ENCODE results near the gene NUTM1.

Gene NUTM1

DNA sequence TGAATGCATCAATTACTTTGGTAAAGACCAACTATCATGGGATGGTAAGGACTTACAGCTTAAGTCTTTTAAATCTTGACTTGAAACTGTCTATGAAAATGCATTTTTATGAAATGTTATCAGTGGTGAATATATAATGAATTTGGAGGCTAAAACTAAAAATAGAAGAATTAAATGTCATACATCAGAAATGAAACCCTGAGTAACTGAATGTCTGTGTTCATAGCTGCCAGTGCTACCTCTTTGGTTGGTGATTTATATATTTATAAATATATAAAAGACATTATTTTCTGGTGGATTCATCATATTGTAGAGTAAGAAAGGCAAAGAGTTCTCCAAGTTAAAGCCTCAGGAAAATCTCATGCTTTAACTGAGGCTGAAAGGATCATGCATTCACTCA lies 17.7 kb upstream of the NUTM1 start:
- no peak for ATAC-seq (ENCODE audit: low read depth)
- Histone ChIP-seq H3K9me3 (ENCODE audit: severe bottlenecking) (no peaks in the 10 kb centered on the region), H3K36me3 (ENCODE audit: low read depth) (no peaks in the 10 kb centered on the region), H3K27ac (ENCODE audit: poor library complexity, severe bottlenecking) (no peak overlapping the region), H3K4me1 (ENCODE audit: insufficient read depth, poor library complexity, severe bottlenecking) (peaks cover 2% of the 10 kb centered on the region), H3K27me3 (ENCODE audit: insufficient read depth, poor library complexity, severe bottlenecking) (no peaks in the 10 kb centered on the region), H3K4me3 (ENCODE audit: severe bottlenecking) (no peak overlapping the region)
- TF ChIP-seq, protein P1, sequence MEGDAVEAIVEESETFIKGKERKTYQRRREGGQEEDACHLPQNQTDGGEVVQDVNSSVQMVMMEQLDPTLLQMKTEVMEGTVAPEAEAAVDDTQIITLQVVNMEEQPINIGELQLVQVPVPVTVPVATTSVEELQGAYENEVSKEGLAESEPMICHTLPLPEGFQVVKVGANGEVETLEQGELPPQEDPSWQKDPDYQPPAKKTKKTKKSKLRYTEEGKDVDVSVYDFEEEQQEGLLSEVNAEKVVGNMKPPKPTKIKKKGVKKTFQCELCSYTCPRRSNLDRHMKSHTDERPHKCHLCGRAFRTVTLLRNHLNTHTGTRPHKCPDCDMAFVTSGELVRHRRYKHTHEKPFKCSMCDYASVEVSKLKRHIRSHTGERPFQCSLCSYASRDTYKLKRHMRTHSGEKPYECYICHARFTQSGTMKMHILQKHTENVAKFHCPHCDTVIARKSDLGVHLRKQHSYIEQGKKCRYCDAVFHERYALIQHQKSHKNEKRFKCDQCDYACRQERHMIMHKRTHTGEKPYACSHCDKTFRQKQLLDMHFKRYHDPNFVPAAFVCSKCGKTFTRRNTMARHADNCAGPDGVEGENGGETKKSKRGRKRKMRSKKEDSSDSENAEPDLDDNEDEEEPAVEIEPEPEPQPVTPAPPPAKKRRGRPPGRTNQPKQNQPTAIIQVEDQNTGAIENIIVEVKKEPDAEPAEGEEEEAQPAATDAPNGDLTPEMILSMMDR (IDR thresholded peaks at IDR 0.05; ENCODE audit: poor library complexity, severe bottlenecking), result no peak
- DNase-seq (ENCODE audit: low spot score), result no peak

DNA sequence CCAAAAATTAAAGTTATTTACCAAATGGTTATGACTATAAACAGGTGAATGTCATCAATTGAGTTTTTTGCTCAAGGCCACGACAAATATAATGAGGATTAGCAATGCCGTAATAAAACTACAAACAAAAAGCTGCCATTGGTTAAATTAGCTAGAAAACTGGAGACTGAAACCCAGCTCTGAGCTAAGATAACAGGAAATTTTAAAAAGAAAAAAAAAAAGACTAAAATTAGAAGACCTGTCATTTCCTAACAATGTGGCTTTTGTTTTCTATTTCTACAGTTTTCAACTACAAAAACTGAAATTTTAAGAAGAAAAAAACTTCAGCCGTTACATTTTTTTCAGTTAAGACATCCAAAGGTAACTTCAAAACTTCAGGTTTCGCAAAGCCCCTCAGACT lies 15.2 kb upstream of the NUTM1 start:
- ATAC-seq (ENCODE audit: low read depth), result no peak
- no peak overlapping the region for H3K4me3 ChIP-seq (ENCODE audit: severe bottlenecking)

DNA sequence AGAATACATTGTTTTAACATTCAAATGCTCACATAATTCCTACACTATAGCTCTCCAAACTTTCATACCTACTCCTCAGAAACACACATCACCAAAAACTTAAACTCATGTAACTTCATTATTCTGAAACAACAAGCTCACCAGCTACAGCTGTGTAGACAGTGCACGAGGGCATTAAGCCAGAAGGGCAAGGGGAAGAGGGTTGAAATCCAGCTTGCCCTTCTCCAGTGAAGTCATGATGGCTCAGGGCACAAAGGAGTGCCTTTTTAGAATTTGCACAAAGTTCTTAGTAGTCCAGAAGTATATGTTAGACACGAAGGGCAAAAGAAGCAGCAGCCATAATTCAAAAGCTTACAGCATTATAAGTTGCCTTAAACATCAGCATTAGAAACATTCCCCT lies 14.1 kb upstream of the NUTM1 start:
- Histone ChIP-seq H3K9me3 (ENCODE audit: severe bottlenecking) (no peaks in the 10 kb centered on the region), H3K27me3 (ENCODE audit: insufficient read depth, poor library complexity, severe bottlenecking) (no peaks in the 10 kb centered on the region), H3K36me3 (ENCODE audit: low read depth) (no peaks in the 10 kb centered on the region), H3K4me3 (ENCODE audit: severe bottlenecking) (no peak overlapping the region), H3K27ac (ENCODE audit: poor library complexity, severe bottlenecking) (no peak overlapping the region), H3K4me1 (ENCODE audit: insufficient read depth, poor library complexity, severe bottlenecking) (no peaks in the 10 kb centered on the region)
- TF ChIP-seq, protein P1 (IDR thresholded peaks at IDR 0.05; ENCODE audit: poor library complexity, severe bottlenecking), result no peak
- ATAC-seq (ENCODE audit: low read depth) (no peak), DNase-seq (ENCODE audit: low spot score) (no peak)

More for the DNA sequence above, 15.2 kb upstream of the NUTM1 start:
- Histone ChIP-seq H3K9me3 (ENCODE audit: severe bottlenecking) (no peaks in the 10 kb centered on the region), H3K36me3 (ENCODE audit: low read depth) (no peaks in the 10 kb centered on the region), H3K27me3 (ENCODE audit: insufficient read depth, poor library complexity, severe bottlenecking) (no peaks in the 10 kb centered on the region), H3K27ac (ENCODE audit: poor library complexity, severe bottlenecking) (no peak overlapping the region), H3K4me1 (ENCODE audit: insufficient read depth, poor library complexity, severe bottlenecking) (no peaks in the 10 kb centered on the region)
- TF ChIP-seq, protein P1 (IDR thresholded peaks at IDR 0.05; ENCODE audit: poor library complexity, severe bottlenecking), result no peak
- DNase-seq (ENCODE audit: low spot score), result no peak

DNA sequence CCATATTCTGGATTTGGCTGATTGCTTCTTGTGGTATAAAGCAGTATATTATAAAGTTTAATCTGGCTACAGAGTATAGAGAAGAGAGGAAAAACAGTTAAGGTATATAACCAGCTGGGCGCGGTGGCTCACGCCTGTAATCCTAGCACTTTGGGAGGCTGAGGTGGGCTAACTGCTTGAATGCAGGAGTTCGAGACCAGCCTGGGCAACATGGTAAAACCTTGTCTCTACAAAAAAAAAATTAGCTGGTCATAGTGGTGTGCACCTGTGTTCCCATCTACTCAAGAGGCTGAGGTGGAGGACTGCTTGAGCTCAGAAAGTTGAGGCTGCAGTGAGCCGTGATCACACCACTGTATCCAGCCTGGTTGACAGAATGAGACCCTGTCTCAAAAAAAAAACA lies 12.8 kb upstream of the NUTM1 start:
- ATAC-seq (ENCODE audit: low read depth) (no peak), DNase-seq (ENCODE audit: low spot score) (no peak)
- peaks cover 9% of the 10 kb centered on the region for H3K4me1 ChIP-seq (ENCODE audit: insufficient read depth, poor library complexity, severe bottlenecking)
- TF ChIP-seq, protein P1 (IDR thresholded peaks at IDR 0.05; ENCODE audit: poor library complexity, severe bottlenecking), result no peak
- H3K27me3 ChIP-seq (ENCODE audit: insufficient read depth, poor library complexity, severe bottlenecking), result no peaks in the 10 kb centered on the region
- H3K4me3 ChIP-seq (ENCODE audit: severe bottlenecking), result no peak overlapping the region
- H3K36me3 ChIP-seq (ENCODE audit: low read depth), result no peaks in the 10 kb centered on the region
- no peaks in the 10 kb centered on the region for H3K9me3 ChIP-seq (ENCODE audit: severe bottlenecking)
- H3K27ac ChIP-seq (ENCODE audit: poor library complexity, severe bottlenecking), result no peak overlapping the region

DNA sequence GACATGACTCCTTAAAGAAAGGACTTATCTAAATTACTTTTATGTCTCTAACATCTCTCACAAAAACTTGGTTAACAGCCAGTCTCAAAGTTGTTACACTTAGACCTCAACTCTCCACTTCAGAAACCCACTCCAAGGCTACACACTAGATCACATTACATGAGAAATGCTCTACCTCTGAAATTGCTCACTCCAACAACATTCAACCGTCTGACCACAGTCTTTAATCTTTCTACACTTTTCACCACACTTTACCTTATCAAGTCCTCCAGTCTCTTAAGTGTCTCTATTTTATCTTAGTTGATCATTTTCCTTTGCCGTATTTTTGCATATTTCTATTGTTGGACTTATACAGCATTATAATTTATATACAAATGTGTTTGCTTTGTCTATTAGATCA lies 11.3 kb upstream of the NUTM1 start:
- Histone ChIP-seq H3K27ac (ENCODE audit: poor library complexity, severe bottlenecking) (no peak overlapping the region), H3K9me3 (ENCODE audit: severe bottlenecking) (no peaks in the 10 kb centered on the region), H3K4me3 (ENCODE audit: severe bottlenecking) (no peak overlapping the region), H3K4me1 (ENCODE audit: insufficient read depth, poor library complexity, severe bottlenecking) (peaks cover 18% of the 10 kb centered on the region), H3K27me3 (ENCODE audit: insufficient read depth, poor library complexity, severe bottlenecking) (no peaks in the 10 kb centered on the region), H3K36me3 (ENCODE audit: low read depth) (no peaks in the 10 kb centered on the region)
- DNase-seq (ENCODE audit: low spot score) (no peak), ATAC-seq (ENCODE audit: low read depth) (no peak)
- TF ChIP-seq, protein P1 (IDR thresholded peaks at IDR 0.05; ENCODE audit: poor library complexity, severe bottlenecking), result no peak
